LNCAP (cell line): Measurements from ENCODE around the gene BICRAL.

Experiments
- TF ChIP-seq, protein P1 (sequence below): fragments of 450-650 bp; IDR thresholded peaks from 2 replicates; pipeline ENCODE4 v1.5.1; 2017; ENCODE audit warnings: mild to moderate bottlenecking

BICRAL gene

DNA sequence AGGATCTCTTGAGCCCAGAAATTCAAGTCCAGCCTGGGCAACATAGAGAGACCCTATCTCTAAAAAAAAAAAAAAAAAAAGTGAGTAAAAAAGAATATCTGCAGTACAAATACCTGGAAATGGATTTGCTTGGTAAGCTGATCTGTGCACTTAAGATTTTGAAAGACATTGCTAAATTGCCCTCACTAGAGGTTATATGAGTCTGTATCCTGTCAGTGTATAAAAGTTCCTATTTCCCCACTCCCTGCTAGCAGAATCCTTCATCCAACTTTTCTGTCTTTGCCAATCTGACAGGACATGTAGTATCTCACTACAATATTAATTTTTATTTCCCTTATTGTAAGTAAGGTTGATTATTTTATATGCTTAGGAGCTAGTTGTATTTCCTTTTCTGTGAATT, 36.1 kb downstream of the BICRAL start:
- TF ChIP-seq, protein P1, sequence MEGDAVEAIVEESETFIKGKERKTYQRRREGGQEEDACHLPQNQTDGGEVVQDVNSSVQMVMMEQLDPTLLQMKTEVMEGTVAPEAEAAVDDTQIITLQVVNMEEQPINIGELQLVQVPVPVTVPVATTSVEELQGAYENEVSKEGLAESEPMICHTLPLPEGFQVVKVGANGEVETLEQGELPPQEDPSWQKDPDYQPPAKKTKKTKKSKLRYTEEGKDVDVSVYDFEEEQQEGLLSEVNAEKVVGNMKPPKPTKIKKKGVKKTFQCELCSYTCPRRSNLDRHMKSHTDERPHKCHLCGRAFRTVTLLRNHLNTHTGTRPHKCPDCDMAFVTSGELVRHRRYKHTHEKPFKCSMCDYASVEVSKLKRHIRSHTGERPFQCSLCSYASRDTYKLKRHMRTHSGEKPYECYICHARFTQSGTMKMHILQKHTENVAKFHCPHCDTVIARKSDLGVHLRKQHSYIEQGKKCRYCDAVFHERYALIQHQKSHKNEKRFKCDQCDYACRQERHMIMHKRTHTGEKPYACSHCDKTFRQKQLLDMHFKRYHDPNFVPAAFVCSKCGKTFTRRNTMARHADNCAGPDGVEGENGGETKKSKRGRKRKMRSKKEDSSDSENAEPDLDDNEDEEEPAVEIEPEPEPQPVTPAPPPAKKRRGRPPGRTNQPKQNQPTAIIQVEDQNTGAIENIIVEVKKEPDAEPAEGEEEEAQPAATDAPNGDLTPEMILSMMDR: no peak

DNA sequence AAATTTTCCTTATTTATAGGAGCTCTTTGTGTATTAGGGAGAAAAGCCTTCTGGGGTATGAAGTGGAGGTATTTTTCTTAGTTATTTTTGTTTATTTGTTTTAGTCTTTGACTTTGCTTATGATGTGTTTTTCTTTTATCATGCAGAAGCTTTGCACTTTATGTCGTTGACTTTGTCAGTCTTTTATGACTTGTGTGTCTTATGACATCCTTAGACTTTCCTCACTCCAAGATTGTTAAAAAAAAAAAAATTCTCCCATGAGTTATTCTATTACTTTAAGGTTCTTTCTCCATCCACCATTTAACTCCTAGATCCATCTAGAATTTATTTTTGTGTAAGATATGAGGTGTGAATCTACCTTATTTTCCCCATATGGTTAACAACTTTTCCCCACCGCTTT, 36.6 kb downstream of the BICRAL start:
- TF ChIP-seq, protein P1: no peak

DNA sequence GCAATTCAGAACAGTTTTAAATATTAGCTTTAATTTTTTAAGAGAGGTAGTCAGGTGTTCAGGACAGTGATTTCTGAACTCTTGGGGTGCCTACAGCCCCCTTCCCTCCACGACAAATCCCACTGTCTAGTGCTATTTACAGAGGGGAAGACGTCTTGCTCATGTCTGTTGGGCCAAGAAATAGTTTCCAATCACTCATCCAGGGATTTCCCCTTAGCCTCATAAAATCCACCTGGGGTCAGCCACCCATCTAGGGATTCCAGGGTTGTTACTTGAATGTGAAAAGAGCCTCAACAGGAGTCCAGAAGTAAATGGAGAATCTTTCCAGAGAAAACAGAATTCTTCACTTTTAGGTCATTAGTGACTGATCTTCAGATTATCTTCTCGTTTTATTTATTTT, 37.0 kb downstream of the BICRAL start:
- TF ChIP-seq, protein P1: no peak

DNA sequence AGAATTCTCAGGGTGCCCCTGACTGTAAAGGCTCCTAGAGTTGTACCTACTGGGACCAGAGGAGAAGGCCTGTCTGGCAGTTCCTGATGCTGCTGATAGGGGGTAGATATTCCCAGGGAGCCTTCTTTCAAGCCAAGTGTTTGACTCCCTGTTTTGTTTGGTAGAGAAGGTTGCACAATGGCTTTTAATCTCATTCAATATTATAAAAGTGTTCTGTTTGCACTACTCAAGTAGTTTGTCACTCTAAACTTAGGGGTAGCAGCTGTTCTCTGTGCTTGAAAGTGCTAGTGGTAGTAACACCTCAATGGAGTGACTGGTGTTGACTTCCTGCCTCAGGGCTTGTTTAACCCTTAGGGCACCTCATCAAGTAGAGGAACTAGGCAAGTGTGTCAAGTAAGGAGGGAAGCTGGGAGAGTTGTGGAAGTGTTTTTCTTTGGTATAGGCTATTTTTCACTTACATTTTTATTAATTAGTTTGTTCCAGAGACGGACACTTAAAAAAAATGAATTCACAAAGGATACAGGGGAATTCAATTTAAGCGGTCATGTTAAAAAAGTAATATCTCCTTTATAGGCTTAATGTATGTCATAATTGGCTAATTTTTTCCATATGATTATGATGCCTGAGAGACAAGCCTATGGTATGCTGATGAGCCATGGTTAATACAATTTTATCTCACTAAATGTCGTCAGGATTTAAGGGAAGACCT, 38.1 kb downstream of the BICRAL start:
- TF ChIP-seq, protein P1: no peak

DNA sequence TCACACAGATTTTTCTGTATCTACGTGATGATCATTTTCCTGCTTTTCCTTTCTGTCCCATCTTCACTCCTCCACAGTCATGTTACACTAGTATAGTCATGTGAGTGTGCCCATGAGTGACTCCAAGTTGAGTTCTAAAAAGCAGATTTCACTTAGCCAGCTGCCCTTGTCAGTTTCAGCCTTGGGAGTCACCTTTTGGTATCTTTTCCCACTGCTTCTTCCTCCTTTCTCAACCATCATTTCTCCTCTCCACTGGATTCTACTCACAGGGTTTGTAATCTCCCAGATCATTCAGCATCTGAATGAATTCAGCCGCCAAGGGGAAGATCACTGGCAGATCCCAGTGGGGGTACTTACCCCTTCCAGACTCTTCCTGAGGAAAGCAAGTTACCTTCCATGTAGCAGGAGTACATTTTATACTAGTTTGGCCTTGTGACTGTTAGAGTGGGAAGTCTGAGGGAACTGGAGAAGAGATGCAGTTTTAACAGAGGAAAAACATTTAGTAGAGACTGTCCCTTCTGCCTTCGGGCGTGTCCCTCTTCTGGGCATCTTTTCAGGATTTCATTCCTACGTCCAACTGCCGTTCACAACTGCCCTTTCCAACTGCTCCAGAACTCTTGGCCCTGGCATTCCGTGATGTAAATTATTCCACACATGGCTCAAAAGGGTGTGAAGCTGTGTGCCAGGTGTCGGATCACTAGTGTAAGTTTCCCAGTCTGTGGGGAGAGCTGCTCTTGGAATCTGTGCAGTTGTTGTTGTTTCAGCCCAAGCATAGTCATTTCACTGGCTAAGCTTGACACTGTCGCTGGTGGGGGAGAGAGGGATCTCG, 38.9 kb downstream of the BICRAL start:
- TF ChIP-seq, protein P1: no peak

DNA sequence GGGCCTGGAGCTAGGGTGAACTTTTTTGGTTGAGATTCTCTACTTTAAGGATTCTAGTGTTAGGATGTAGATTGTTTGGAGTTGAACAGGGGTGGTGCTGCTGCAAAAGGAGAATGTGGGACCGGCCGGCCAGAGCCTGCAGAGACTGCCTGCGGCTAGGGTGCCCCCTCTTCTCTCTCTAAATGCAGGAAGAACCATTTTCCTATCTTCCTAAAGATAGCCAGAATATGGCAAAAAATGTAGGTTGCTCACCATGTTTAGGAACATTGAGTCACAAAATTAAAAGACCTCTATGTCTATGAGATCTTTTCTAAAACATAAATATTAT, 39.5 kb downstream of the BICRAL start:
- TF ChIP-seq, protein P1: no peak

DNA sequence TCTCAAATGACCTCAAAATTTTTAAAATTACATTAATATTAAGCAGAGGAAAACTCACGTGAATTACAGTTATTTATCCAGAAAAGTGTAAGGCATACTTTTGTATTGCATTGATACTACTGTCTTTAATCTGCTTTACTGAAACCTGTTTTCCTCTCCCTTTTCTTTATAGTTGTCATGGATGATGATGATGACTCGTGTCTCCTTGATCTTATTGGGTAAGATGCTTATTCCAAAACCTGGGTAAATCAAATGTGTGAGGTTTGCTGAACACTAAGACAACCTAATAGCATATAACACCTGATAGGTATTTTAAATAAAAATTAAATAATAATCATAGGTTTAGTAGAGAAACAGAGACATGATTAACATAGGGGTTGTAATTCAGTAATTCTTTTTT, 40.0 kb downstream of the BICRAL start:
- TF ChIP-seq, protein P1: no peak
